HepG2 (cell line): ENCODE measurements around the gene C14orf93. TPM values are rescaled to one million over a fixed set of nuclear protein-coding genes. Genes with fewer than 3 reads are reported as not detected.
A peak's percentile ranks its signal among the peaks of the same experiment; 100 is the strongest.

ENCODE experiments used
- ATF7 ChIP-seq, 2 experiments: fragments of 450-650 bp in 1 of 2; sonication (generic) in 1 of 2; formaldehyde crosslinking in 1 of 2; IDR thresholded peaks; 2 replicates each; pipeline versions ENCODE4 v1.4.0 to v1.6.1; 2016 to 2020; ENCODE audit warnings: antibody characterized with exemption in 1 of 2, mild to moderate bottlenecking in 1 of 2, missing genetic modification reagents in 1 of 2
- CREM ChIP-seq, 2 experiments: sonication (generic) in 1 of 2; formaldehyde crosslinking in 1 of 2; IDR thresholded peaks; 2 replicates each; pipeline versions ENCODE4 v1.4.0 to v1.6.1; 2016 to 2020; ENCODE audit warnings: antibody characterized with exemption in 1 of 2, mild to moderate bottlenecking in 1 of 2, missing genetic modification reagents in 1 of 2
- ELF1 ChIP-seq: sonication (generic); formaldehyde crosslinking; IDR thresholded peaks from 2 replicates; pipeline ENCODE4 v1.4.0; 2020; ENCODE audit warnings: missing genetic modification reagents
- ERF ChIP-seq: IDR thresholded peaks from 2 replicates; pipeline ENCODE4 v1.6.1; 2018; ENCODE audit warnings: missing biosample characterization, missing genetic modification reagents
- GTF2F1 ChIP-seq: fragments of 150-350 bp; IDR thresholded peaks from 2 replicates; pipeline ENCODE4 v1.6.1; 2014; ENCODE audit warnings: low read length
- HCFC1 ChIP-seq: fragments of 150-350 bp; IDR thresholded peaks from 2 replicates; pipeline ENCODE4 v1.6.1; 2014; ENCODE audit warnings: low read depth, low read length
- HOXA5 ChIP-seq: sonication (generic); formaldehyde crosslinking; IDR thresholded peaks from 2 replicates; pipeline ENCODE4 v1.4.0; 2020; ENCODE audit warnings: missing genetic modification reagents
- MAFK ChIP-seq, 2 experiments: IDR thresholded peaks in 1 of 2; conservative IDR thresholded peaks in 1 of 2; 2 replicates each; pipeline ENCODE4 v1.6.1; 2011; ENCODE audit warnings: improper control_type of control experiment in 2 of 2, low read length in 2 of 2
- MTA1 ChIP-seq: sonication (generic); formaldehyde crosslinking; IDR thresholded peaks from 2 replicates; pipeline ENCODE4 v1.4.0; 2020; ENCODE audit warnings: missing genetic modification reagents, mild to moderate bottlenecking, borderline replicate concordance
- PBX2 ChIP-seq: IDR thresholded peaks from 2 replicates; pipeline ENCODE4 v1.6.1; 2016; ENCODE audit warnings: control low read depth
- POGZ ChIP-seq: sonication (generic); formaldehyde crosslinking; IDR thresholded peaks from 2 replicates; pipeline ENCODE4 v1.4.0; 2020; ENCODE audit warnings: mild to moderate bottlenecking, missing genetic modification reagents
- SETDB1 ChIP-seq: sonication (generic); formaldehyde crosslinking; IDR thresholded peaks from 2 replicates; pipeline ENCODE4 v1.5.1; 2020; ENCODE audit warnings: missing genetic modification reagents, mild to moderate bottlenecking, borderline replicate concordance
- ZFP37 ChIP-seq: sonication (generic); formaldehyde crosslinking; IDR thresholded peaks from 2 replicates; pipeline ENCODE4 v1.4.0; 2020; ENCODE audit warnings: missing genetic modification reagents, borderline replicate concordance
- ZMYM4 ChIP-seq: sonication (generic); formaldehyde crosslinking; IDR thresholded peaks from 2 replicates; pipeline ENCODE4 v1.8.1; 2023; ENCODE audit warnings: mild to moderate bottlenecking, missing genetic modification reagents
- ZNF263 ChIP-seq: sonication (generic); formaldehyde crosslinking; IDR thresholded peaks from 2 replicates; pipeline ENCODE4 v1.4.0; 2020; ENCODE audit warnings: missing genetic modification reagents
- ZNF318 ChIP-seq: sonication (generic); formaldehyde crosslinking; IDR thresholded peaks from 2 replicates; pipeline ENCODE4 v1.4.0; 2020; ENCODE audit warnings: mild to moderate bottlenecking, missing genetic modification reagents
- ZNF367 ChIP-seq: sonication (generic); formaldehyde crosslinking; IDR thresholded peaks from 2 replicates; pipeline ENCODE4 v1.4.0; 2020; ENCODE audit warnings: missing genetic modification reagents, borderline replicate concordance
- ZNF674 ChIP-seq: sonication (generic); formaldehyde crosslinking; IDR thresholded peaks from 2 replicates; pipeline ENCODE4 v1.5.0; 2020; ENCODE audit warnings: low read depth, mild to moderate bottlenecking, missing genetic modification reagents
- ZNF691 ChIP-seq: sonication (generic); formaldehyde crosslinking; IDR thresholded peaks from 2 replicates; pipeline ENCODE4 v1.4.0; 2020; ENCODE audit warnings: missing genetic modification reagents, low read depth, mild to moderate bottlenecking, borderline replicate concordance
- polyA plus RNA-seq, 8 experiments: library from polyadenylated mRNA; depleted of rRNA in 3 of 8; stranded (reverse) in 7 of 8; unstranded in 1 of 8; fragments of >200 nt; fragmentation: Illumina TruSeq in 4 of 8; extraction: Trizol in 4 of 8; gene quantifications; 2 replicates each; pipeline versions ENCODE4 v1.2.1 to v1.2.3, GENCODE V29; 2011 to 2016; ENCODE audit warnings: low read depth in 4 of 8, missing spikeins in 1 of 8, mixed read lengths in 1 of 8; ENCODE audit not compliant: insufficient read depth in 1 of 8
- total RNA-seq, 5 experiments: library from RNA; depleted of rRNA; stranded (reverse); fragments of >200 nt; fragmentation: Illumina TruSeq; extraction: Trizol; gene quantifications; 2 replicates each; pipeline ENCODE4 v1.2.3, GENCODE V29; 2016; ENCODE audit warnings: low read depth in 1 of 5

C14orf93 gene
- total and polyA plus RNA-seq, 2 of the 13 experiments (the other 11 are each of a cell fraction or from before 2014, with no cell fraction given) = 11.4 to 22.5 TPM

GRCh38 chr14:22966783-22967269 is 43.1 kb downstream of the C14orf93 start (continued):
- TF ChIP-seq HCFC1 (no peak), ZNF691 (CRISPR knock-in tag) (no peak), ATF7 (IDR thresholded peaks at IDR 0.05) (no peak), ATF7 (CRISPR knock-in tag; IDR thresholded peaks at IDR 0.05) (no peak), CREM (IDR thresholded peaks at IDR 0.05) (peak; percentile 12; the same call in 1 of the 2 replicates), CREM (CRISPR knock-in tag; IDR thresholded peaks at IDR 0.05) (no peak), ZFP37 (no peak), ZNF367 (CRISPR knock-in tag) (peak; percentile 8; the same call in 1 of the 2 replicates), ZNF674 (CRISPR knock-in tag) (no peak), MTA1 (CRISPR knock-in tag) (no peak), ELF1 (CRISPR knock-in tag) (no peak), ERF (CRISPR knock-in tag) (no peak), GTF2F1 (no peak), SETDB1 (CRISPR knock-in tag) (no peak), ZMYM4 (CRISPR knock-in tag) (0 out of 2 replicates have a peak, but pooled peaks have one; percentile 2), ZNF263 (CRISPR knock-in tag) (0 out of 2 replicates have a peak, but pooled peaks have one; percentile 9), MAFK (conservative IDR thresholded peaks at IDR 0.05 in 1 of 2, IDR thresholded peaks at IDR 0.05 in 1 of 2; ENCODE audit: low read length in 2 of 2) (no peak), HOXA5 (CRISPR knock-in tag) (peak; percentile 33), PBX2 (no peak), ZNF318 (no peak), POGZ (CRISPR knock-in tag) (no peak)
